ENCODE data around the gene CD37. TPM values are rescaled to one million over a fixed set of nuclear protein-coding genes. Genes with fewer than 3 reads are reported as not detected.
"Not testable (repeated sequence)": the region's sequence is repeated elsewhere in the genome, so short reads cannot be mapped to it uniquely, and the experiment has no call there.

CD37 gene
- total RNA-seq, 1 donor from 2014 or later = 3.5 TPM

DNA sequence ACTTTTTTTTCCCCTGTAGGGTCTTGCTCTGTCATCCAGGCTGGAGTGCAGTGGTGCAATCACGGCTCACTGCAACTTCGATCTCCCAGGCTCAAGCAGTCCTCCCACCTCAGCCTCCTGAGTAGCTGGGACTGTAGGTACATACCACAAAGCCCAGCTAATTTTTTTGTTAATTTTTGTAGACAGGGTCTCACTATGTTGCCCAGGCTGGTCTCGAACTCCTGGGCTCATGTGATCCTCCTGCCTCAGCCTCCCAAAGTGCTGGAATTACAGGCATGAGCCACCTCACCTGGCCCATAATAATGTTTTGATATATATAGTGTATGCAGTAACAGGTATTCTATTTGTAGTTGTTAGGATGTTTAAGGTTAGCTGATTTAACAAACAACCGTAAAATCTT is 4.0 kb upstream of the CD37 start:
- ATAC-seq = not testable (repeated sequence)

DNA sequence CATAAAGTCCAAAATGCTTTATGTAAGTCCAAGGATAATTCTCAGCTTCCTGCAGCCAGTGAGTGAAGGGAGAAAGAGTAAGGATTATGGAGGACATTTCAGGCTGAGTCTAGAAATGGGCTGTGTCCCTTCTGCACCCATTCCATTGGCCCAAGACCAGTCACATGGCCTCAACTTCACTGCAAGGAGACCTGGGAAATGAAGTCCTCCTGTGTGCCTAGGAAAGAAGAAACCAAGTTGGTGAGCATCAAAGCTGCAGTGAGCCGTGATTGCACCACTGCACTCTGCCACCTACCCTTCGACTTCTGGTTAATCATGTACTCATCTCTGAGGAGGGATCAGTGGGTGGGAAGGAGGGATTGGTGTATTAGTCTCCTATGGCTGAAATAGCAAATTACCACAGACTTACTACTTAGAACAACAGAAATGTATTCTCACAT is 3.6 kb upstream of the CD37 start:
- ATAC-seq = peak; percentile 77

DNA sequence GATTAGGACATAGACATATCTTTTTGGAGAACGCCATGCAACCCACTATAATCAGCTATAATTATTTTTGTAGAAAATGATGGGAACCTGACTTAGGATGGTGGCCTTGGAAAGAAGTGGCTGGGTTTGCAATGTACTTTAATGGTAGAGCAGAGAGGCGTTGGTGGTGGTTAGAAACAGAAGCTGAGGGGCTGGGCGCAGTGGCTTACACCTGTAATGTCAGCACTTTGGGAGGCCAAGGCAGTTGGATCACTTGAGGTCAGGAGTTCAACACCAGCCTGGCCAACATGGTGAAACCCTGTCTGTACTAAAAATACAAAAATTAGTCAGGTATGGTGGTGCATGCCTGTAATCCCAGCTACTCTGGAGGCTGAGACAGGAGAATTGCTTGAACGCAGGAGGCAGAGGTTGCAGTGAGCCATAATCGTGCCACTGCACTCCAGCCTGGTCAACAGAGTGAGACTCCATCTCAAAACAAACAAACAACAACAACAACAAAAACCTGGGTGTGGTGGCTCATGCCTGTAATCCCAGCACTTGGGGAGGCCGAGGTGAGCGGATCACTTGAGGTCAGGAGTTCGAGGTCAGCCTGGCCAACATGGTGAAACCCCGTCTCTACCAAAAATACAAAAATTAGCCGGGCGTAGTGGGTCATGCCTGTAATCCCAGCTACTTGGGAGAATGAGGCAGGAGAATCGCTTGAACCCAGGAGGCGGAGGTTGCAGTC is 2.4 kb upstream of the CD37 start:
- ATAC-seq = not testable (repeated sequence)

DNA sequence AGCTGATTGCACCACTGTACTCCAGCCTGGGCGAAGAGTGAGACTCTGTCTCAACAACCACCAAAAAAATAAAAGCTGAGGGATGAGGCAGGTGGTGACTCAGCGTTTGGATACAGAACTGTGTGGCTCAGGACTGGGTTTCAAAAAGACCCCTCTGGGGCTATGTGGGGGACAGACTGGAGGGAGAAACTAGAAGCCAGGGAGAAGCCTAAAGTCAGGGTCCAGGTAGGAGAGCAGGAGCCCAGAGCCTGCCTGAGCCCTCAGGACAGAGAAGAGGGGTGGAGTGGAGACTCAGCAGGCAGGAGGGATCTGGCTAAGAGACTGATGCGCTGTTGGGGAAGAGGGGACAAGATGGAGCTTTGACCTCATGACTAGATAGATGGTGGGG is 1.8 kb upstream of the CD37 start:
- ATAC-seq = no peak

DNA sequence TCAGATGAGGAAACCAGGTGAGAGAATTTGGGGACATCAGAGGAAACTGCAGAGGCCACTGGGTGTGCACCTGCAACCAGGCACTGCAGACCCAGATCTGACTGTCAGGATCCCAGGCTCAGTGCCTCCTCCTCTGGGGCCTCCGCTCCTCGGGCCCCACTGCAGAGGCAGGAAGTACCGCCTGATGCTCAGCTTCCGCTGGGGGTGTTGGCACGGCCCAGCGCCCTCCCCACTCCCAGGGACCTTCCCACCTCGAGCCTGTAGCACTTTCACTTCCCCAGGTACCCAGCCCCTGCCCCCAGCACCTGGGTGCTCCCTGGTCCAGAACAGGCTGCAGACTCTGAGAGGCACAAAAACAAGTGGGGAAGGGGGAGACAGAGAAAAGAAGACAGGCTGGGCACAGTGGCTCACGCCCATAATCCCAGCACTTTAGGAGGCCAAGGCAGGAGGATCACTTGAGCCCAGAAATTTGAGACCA is 1.4 kb upstream of the CD37 start:
- peak; percentile 50 for ATAC-seq

DNA sequence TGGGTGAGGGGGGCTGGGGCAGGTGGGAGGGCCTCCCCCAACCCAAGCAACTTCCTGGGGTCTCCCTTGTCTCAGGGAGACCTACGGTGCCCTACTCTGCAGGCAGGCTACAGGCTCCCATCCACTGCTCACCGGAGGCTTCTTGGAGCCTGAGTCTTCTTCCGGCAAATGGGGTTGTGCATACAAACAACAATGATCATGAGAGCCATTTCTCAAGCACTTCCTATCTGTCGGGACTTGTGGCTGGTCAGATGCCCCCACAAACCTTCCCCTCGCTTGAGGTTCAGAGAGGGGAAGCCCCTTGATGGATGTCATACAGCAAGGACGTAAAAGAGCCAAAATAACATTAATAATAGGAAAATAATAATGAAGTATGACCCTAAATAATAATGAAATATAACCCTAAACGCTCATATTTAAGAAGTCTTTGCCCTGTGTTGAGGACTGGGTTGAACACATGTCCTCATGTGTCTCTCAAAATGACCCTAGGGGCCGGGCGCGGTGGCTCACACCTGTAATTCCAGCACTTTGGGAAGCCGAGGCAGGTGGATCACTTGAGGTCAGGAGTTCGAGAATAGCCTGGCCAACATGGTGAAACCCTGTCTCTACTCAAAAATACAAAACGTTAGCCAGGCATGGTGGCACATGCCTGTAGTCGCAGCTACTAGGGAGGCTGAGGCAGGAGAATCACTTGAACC is 727 bp downstream of the CD37 start:
- no peak for ATAC-seq

DNA sequence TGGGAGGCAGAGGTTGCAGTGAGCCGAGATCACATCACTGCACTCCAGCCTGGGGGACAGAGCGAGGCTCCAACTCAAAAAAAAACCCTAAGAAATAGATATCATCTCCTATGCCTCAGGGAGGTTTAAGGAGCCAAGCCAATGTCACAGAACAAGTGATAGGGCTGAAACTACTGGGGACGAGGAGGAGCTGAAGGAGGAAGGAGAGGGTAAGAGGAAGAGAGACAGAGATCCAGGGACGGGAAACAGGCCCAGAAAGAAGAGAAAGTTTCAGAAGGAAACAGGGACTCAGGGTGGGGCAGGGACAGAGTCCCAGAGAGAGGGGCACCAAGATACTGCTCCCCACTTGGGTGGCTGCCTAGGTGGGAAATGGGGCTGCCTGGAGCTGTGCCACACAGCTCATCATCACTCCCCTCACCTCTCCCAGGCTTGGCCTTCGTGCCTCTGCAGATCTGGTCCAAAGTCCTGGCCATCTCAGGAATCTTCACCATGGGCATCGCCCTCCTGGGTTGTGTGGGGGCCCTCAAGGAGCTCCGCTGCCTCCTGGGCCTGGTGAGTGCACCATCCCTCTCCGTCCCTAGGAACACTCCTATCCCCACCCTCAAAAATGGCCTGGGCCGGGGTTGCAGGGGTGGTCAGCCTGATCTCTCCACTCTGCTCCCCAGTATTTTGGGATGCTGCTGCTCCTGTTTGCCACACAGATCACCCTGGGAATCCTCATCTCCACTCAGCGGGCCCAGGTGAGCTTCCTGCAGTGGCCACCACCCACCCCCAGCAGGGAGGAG is 1.5 kb downstream of the CD37 start:
- no peak for ATAC-seq

DNA sequence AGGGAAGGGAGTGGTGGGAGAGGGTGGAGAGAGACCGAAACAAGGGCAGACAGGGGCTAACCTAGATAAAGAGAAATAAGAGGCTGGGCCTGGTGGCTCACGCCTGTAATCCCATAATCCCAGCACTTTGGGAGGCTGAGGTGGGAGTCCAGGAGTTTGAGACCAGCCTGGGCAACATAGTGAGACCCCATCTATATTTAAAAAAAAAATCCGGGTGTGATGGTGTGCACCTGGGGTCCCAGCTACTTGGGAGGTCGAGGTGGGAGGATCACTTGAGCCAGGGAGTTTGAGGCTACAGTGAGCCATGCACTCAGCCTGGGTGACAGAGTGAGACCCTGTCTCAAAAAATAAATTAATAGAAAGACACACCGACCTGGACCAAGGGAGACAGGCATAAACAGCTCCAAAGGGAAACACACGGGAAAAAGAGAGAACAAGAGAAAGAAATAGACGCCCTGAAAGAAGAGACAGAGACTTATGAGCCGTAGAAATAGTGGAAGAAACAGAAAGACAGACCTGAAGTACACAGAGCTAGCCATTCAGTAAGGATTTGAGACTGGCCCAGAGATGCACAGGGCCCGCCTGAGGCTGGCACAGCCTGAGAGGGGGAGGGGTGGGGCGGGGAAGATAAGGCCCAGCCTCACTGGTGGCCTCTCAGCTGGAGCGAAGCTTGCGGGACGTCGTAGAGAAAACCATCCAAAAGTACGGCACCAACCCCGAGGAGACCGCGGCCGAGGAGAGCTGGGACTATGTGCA is 2.2 kb downstream of the CD37 start:
- no peak for ATAC-seq

DNA sequence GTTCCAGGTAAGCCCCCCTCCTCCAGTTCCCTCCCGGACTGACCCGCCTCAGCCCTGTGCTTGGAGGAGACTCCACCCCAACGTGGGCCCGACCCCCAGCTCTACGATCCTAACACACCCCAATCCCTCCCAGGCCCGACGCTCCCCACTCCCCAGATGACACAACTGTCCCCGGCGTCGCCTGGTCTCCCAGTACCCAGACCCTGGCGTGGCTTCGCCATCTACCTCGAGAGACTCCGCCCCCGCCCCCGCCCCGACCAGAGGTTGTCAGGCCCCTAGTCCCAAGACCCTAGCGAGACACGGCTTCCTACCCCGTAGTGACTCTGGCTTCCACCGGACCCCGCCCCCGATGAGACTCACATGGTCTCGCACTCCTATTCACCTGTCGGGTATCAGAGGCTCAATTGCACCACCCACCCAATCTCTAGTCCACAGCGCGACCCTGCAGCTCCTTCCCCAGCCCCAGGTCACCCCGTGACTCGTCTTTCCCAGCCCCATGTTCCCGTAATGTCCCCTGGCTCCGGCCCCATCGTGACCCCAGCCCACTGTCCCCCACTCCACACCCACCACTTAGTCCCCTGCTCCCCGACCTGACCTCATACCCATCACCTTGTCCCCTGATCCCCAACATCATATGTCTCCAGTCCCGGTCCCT is 2.9 kb downstream of the CD37 start:
- no peak for ATAC-seq

DNA sequence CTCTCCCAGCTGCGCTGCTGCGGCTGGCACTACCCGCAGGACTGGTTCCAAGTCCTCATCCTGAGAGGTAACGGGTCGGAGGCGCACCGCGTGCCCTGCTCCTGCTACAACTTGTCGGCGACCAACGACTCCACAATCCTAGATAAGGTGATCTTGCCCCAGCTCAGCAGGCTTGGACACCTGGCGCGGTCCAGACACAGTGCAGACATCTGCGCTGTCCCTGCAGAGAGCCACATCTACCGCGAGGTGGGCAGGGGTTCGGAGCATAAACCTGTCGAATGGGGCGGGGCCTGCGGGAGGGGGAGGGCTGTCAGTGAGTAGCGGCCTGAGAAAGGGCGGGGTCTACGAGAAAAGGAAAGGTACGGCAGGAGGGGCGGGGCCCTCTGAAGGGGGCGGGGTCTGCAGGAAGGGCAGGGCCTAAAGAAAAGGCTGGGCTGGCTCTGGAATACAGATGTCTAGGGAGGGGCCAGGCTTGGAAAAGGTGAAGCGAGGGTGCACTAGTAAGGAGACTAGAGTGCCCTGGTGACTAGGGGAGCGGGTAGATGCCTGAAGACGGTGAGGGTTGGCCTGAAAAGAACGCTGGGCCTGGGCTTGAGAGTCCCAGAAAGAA is 3.6 kb downstream of the CD37 start:
- peak; percentile 82 for ATAC-seq

DNA sequence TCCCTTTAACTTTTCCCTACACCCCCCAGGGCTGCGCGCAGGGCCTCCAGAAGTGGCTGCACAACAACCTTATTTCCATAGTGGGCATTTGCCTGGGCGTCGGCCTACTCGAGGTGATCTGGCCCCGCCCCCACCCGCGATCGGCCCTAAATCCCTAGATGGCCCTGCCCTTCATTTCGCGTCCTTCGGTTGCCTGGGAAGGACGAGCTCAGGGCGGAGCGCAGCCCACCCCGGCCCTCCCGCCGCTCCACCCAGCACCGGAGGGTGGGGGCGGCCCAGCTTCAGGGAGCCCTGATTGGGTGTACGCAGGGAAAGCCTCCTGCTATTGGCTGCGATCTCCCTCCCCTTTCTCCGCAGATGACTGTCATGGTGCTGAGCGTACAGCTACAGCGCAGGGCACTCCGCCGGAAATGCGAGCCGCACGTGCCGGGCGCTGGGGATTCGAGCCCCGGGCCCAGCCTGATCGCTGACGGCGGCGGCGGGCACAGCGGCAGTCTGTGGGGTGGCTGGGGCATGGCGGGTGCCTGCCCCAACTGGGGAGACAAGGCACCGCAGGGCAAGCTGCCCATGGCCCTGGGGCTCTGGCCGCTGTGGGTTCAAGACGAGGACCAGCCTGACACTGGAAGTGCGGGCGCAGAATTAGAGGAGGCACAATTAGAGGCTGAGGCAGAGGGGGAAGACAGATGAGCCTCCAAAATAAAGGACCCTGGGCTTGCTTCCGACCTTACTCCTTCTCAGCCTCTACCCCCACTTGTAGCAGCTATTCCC is 4.3 kb downstream of the CD37 start:
- ATAC-seq = peak; percentile 85

DNA sequence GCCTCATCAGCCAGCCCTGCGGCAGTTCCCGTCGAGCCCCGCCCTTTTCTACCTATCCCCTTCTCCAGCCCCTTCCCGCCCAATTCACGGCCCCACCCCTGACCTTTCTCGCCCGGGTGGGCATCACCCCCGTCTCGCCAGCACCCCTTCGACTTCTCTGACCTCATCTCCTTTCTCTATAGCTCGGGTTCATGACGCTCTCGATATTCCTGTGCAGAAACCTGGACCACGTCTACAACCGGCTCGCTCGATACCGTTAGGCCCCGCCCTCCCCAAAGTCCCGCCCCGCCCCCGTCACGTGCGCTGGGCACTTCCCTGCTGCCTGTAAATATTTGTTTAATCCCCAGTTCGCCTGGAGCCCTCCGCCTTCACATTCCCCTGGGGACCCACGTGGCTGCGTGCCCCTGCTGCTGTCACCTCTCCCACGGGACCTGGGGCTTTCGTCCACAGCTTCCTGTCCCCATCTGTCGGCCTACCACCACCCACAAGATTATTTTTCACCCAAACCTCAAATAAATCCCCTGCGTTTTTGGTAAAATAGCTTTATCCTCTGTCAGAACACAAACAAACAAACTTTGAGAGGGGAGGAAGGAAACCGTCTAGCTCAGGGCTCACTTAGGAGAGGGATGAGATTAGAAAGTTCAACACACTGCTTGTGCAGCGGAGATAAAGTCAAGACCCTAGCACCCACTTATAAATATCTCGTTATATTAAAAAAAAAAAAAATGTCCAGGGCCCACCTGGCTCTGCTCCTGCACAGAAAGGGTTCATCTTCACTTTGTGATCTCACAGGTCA is 5.1 kb downstream of the CD37 start:
- ATAC-seq = peak; percentile 13

DNA sequence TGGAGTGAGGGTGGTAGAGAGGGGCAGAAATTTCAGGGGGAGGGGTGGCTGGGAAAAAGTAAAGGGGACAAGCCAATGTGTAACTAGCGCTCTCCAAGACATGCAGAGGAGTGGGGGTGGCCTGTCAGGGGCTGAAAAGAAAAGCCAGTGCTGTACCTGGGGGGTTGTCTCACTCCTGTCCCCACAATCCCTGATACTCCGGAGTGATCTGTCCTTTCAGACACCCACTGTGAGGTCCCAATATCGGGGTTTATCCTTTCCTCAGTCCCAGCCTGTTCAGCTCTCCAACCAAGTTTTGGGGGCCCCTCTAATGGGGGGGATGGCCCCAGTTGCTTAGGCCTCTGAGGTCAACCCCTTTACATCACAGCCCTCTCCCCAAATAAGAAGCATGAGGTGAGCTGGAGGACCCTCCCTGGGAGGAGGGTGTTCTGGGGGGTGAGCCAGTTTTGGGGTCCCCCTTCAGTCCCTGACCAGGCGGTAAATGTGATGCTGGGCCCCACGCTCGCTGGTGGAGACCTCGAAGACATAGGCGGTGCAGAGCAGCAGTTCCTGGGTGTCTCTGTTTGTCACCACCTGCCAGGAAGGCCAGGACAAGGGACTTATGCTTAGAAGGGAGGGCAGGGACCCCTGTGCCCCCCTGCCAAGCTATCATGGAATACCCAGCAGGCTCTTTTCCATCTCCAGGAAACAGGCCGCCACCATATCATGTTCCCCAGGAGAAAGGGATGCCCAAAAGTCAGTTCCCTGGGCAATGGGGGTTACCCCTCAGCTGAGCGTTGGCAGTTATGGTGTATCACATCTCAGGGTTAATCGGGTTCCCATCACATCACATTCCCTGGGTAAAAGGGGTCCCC is 5.9 kb downstream of the CD37 start:
- ATAC-seq = no peak

DNA sequence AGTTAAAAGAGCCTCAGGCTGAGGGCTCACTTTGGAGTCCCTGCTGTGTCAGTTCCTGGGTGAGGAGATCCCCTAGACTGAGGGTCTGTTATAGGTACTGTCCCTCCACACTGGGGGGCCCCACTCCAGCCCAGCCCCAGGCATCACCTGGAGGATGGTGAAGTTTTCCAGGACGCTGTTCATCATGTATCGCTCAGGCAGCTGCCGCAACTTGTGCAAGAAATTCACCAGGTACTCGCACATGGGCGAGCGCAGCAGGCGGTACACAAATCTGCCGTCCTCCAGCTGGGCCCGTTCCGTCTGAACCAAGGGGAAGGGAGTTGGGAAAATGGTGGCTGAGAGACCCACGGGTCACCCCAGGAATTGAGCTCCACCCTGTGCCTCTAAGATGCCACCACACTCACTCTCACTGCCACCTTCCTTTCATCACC is 7.1 kb downstream of the CD37 start:
- no peak for ATAC-seq

DNA sequence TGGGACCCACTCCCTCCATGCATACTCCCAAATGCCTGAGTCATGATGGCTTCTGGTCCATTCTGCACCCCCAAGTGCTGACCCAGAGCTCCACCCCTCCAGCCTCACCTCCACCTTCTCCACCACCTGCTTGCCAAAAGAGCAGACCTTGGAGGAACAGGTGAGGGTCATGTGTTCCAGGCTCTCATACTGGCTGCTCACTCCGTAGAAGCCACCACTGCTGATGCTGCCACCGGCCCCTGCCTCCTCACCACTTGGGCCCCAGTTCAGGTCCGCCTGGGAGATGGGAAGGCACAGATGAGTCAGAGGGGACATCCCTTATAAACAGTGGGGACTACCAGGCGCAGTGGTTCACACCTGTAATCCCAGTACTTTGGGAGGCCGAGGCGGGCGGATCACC is 7.9 kb downstream of the CD37 start:
- no peak for ATAC-seq

DNA sequence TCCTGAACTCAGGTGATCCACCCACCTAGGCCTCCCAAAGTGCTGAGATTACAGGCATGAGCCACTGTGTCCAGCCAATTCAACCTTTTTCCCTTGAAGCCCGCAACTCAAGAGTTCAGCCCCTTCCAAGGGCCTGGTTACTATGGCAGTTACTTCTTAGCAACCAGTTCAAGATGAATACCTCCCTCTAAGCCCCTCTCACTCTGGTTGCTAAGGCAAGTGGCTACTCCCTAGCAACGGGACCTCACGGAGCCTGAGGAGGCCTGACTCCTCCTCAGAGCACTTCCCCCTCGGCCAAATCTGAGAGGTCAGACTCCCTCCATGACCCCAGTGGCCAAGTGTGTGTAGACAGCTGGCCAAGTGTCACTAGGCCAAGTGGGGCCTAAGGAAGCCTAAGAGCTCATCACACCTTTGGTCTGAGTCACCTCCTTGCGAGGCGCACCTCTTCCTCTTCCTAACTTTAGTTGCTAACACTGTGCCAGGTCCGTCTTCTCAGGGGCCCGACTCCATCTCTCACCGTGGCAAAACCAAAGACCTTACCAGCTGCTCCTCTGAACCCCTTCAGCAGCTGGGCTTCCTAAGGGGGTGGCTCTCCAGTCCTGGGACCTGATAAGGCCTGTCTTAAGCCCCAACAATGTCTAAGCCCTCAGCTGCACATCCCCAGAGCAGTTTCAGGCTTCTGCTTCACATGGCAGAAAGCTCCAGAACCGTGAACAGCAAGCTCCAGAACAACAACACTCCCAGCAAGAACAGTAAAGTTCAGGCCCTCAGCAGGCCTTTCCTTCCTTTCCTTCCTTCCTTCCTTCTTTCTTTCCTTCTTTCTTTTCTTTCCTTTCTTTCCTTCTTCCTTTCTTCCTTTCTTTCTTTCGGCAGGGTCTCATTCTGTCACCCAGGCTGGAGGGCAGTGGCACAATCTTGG is 9.6 kb downstream of the CD37 start:
- no peak for ATAC-seq

DNA sequence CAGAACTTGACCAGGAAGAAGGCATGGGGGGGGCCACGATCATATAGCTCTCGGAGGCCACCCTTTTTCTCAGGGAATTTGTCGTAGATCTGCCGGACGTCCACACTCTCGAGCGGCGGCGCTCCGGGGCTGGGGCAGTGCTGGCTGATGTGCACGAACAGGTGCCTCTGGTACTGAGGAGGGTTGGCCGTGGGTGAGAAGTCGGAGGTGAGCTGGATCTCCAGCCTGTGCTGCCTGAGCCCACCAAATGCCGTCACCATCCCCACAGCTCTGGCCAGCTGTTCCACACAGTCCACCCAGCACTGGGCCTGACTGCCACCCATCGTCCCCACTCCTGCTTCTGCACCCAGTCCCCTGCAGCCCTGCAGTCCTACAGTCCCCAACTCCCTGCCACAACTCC is 12.0 kb downstream of the CD37 start:
- ATAC-seq = no peak

DNA sequence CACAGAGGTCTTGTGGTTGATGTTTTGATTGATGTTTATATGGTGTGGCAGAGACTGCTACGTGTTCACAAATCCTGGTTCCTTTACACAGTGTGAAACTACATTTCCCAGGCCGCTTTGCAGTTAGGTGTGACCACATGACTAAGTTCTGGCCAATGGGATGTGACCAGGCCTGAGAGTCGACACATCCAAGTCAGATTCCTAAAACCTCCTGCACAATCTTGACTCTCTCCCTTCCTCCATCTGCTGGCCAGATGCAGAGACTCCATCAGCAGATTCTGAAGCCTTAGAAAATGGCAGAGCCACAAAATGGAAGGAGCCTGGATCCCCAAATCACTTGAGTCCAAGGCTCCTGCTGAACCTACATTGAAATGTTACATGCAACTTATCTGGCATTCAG is 12.6 kb downstream of the CD37 start:
- ATAC-seq = peak; percentile 85
